Stimulated activated CD4-positive, alpha-beta T cell treated with anti-CD3 and anti-CD28 coated beads, Interleukin-15, amount 100 ng/mL, for 1 hour (primary cell): Measurements from ENCODE around the gene SLC38A2.

Experiments
- DNase-seq, 2 donors: peaks; one replicate each; pipeline ENCODE4 v3.0.0-alpha.2; 2020; ENCODE audit warnings: low read depth in 1 of 2, low spot score in 1 of 2

SLC38A2 gene

DNA sequence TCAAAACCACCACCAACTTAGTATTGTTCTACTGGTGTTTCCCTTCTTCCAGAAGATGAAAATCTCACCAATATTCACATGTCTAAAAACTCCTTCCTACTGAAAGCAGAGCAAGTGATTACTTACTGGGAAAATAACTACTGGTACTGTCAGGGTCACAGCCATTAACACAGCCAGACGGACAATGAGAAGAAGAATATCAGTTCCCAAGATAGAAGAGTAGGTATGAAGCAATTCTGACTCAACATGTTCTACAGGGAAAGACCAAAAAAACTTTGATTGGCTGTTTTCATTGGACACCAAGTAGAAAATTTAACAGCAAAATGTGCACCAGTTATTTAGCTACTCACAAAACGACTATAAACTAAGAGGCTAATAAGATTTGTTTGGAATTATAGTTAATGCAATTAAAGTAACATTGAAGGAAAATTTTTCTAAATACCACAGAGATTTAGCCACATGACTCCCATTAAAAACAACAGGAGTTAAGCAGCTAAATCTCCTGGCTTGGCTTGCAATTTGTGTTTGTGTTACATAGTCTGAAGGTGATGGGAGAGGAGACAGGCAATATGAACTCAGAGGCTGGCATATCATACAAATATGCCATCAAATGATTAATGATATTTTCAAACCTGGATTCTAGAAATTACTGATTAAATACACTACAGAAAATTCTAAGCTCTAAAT, 9.5 kb downstream of the SLC38A2 start:
- DNase-seq, result no peak

GRCh38 chr12:46361667-46362034, 10.9 kb downstream of the SLC38A2 start:
- no peak for DNase-seq

DNA sequence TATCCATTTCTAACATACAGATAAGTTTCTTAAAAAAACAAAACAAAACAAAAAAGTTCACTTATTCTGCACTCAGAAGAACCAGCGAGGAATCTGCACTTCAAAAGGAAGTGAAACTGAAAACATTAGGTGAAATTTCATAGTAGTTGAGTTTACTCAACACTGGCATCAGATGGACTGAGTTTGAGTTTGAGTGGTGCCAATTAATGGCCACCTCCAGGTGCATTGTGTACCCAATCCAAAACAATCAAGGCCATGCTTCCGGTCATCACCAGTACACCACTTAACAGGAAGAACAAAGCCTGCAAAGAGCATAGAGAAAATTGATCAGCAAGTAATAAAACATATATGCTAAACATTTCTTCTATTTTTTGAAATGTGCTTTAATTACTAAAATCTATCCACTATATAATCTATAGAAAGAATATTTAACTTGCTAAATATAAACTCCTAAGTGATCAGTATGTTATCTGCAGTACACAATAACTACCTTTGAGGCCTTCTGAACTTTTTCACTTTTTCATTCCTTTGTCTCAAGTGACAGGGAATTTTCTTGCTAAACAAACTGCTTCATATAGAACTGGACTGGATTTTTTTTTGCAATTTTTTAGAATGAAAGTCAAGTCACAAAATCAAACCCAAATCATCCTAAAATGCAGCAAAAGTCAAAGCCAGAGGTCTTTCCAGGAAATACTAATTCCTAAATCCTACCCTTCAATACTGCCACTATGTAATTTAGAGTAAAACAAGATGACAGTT, 11.5 kb downstream of the SLC38A2 start:
- DNase-seq, result no peak

GRCh38 chr12:46360370-46360769, 12.2 kb downstream of the SLC38A2 start:
- DNase-seq, result no peak

GRCh38 chr12:46359667-46360280, 12.8 kb downstream of the SLC38A2 start:
- DNase-seq, result no peak

DNA sequence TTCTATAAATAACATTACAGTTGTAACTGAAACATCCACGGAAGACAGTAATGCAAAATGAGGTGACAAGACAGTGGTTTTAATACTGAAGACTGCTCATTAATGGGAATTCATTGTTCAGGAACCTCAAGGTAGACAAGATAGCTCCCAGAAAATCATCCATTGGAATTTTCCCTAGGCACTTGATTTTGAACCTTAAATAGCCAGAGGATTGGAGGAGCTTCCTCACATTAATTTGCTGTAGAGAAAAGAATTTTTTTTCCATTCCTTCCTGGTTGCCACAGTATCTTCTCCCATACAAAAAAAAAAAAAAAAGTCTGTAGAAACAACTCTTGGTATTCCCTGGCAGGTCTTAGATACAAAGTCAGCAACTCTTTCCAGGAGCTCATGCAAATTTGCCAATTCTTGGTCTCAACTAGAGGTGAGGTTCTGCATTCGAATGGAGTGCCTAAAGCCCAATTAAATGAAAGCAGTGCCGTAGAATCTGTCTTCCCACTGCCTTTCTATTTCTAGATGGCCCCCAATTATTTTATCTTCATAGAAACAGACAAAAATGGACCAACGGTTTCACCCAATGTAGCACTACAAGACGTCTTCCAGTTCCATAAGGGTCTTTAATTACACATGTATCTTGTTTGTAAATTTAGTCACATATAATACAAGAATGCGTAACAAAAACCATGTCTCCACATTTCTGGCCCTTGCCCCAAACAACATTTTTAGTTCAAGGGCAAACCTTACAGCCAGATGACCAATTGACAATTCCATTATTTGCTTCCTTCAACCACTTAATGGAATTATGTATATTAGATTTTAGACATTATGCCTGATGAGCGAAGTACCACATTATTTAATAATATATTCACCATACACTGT, 13.5 kb downstream of the SLC38A2 start:
- no peak for DNase-seq

- DNase-seq, result no peak
These were observed 14.3 kb downstream of the SLC38A2 start for GRCh38 chr12:46358325-46358700.

DNA sequence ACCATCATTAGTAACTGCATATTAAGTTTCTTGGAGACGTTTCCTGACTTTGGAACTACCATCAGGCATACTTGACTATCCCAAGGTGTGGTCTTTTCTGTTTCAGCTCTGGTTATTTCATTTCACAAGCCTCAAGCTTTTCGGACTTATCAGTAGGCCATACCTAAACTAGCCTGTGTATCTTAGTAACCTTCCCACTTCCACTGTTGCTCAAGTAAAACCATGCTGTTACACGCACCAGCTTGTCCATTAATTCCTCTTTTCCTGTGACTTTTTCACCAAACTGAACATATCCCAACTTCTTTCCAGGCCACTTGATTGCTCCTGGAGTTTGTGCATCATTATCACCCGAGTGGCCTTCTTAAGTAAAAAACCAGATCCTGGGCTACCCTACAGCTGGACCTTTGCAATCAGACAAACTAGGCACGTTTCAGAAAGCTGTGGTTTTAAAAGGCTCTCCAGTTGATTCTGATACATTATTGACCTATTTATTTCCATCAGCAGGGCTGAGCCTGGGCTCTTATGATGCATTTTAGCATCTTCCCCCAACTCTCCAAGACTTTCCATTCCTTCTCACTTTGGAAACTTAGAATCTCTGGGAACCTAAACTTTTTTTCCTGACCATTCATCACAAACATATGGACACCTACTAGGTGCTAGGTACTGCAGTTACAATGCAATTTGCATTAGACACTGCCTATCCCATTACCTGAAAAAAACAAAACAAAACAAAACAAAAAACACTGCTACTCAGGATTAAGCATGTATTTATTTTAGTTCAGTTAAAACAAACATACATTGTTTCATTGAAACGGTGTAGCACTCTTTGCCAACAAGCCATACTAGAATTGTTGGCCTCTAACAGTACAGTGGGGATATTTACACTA, 14.9 kb downstream of the SLC38A2 start:
- no peak for DNase-seq

DNA sequence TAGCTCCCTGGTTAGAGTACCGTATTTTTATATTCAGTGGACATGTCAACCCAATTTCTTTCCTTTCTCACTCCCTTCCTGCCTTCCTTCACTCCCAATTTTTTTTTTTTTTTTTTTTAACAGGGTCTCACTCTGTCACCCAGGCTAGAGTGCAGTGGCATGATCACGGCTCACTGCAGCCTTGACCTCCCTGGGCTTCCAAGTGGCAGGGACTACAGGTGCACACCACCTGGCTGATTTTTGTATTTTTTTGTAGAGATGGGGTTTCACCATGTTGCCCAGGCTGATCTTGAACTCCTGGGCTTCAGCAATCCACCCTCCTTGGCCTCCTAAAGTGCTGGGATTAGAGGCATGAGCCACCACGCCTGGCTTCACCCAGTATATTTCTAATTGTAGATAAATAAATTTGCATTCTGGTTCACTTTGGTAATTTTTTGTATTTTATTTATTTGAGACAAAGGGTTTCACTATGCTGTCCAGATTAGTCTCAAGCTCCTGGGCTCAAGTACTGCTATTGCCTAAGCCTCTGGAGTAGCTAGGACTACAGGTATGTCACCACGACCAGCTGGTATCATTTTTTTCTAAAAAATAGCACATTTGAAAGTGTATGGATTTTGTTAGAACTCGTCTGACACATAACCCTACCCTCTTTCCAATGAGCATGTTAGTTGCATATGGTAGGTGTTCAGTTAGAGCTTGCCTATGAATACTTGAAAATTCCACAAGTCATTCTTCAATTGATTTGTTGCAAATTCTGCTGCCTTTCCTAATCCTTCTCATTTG, 15.7 kb downstream of the SLC38A2 start:
- DNase-seq, result no peak

- DNase-seq, result no peak
These were observed 17.8 kb downstream of the SLC38A2 start for GRCh38 chr12:46354802-46355199.

- DNase-seq, result no peak
These were observed 18.3 kb downstream of the SLC38A2 start for GRCh38 chr12:46354111-46354801.

DNA sequence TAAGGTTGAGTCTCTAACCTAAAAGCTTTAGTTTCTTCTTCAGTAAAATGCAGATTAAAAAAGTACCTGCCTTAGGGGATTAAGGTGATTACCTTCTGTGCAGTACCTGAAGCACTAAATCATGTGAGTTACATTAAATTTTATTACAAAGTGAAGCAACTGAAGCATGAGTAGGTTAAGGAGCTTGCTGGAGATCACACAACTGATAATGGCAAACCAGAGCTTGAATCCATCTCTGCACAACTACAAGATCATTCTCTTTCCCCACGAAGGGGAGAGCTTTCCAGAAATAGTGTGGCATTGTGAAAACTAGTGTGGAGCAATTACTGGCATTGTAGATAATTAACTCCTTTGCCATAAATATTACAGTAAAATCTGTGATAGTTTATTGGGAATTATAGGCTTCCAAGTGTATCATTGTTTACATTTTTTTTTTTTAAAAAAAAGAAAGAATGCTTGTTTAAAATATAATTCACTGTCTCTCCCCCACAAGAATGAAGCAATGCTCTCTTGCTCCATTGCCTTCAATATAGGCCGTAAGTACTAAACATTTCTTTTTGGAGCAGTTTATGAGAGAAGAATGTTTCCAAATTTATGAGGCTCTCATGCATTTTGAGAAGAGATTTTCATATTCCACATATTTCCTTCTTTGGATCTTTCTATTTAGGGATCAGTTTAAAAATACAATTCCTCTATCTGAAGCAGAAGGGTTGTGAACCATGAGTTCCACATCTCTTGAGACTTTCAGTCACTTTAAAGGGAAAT, 20.5 kb downstream of the SLC38A2 start:
- DNase-seq, result no peak

DNA sequence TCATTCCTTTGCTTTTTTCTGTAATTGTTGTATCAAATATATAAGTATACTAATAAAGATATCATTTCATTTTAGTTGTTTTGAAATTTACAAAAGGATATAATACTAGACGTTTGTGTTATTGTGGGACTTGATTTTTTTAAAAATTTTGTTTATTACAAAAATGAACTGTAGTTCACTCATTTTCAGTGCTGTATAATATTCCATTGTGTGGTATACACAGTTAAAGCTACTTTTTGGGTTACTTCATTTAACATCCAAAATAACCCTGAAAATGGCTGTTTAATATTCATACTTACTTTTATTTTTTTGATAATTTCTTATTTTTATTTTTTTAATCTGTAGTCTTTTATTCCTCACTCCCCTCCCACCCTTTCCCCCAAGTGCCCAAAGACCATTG, 21.4 kb downstream of the SLC38A2 start:
- DNase-seq, result no peak

GRCh38 chr12:46349253-46349652, 23.3 kb downstream of the SLC38A2 start:
- no peak for DNase-seq

GRCh38 chr12:46343118-46343852, 29.3 kb downstream of the SLC38A2 start:
- no peak for DNase-seq

DNA sequence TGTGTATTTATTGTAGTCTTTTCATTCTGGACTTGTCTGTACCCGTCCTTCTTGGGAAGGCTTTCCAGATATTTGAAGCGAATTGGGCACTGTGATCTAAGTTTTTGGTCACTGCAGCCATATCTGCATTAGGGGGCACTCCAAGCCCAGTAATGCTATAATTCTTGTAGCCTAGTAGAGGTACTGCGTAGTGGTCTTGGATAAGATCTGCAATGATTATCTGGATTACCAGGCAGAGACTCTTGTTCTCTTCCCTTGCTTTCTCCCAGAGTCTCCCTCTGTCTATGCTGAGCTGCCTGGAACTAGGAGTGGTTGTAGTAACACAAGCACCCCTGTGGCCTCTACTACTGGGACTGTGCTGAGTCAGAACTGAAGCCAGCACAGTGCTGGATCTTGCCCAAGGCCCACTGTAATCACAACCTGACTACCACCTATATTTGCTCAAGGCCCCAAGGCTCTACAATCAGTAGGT, 30.0 kb downstream of the SLC38A2 start:
- no peak for DNase-seq

DNA sequence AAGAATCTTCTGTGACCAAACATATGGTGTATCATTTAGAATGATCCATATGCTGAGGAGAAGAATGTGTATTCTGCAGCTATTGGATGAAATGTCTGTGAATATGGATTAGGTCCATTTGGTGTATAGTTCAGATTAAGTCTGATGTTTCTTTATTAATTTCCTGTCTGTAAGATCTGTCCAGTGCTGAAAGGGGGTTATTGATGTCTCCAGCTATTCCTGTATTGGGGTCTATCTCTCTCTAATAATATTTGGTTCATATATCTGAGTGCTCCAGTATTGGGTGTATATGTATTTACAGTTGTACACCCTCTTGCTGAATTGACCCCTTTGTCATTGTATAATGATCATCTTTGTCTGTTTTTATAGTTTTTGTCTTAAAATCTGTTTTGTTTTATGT, 33.5 kb downstream of the SLC38A2 start:
- DNase-seq, result no peak

- no peak for DNase-seq
These were observed 40.3 kb downstream of the SLC38A2 start for GRCh38 chr12:46332260-46332659.
